Measurements from ENCODE around the gene APPL1. TPM values are rescaled to one million over a fixed set of nuclear protein-coding genes. Genes with fewer than 3 reads are reported as not detected.

The APPL1 gene
- total and polyA plus RNA-seq, 2 donors (not counting 3 experiments of a cell fraction or from before 2014, with no cell fraction given) = 9.2 to 28.8 TPM

- no TSS peak for BruUV-seq (replicated peaks)
- Histone ChIP-seq H4K20me1 (replicated peaks; ENCODE audit: control insufficient read depth, extremely low read depth, insufficient read depth, low read length) (no peaks in the 10 kb centered on the region), H3K27ac (ENCODE audit: insufficient read depth, low read depth, low read length) (no peak overlapping the region), H3K9me1 (replicated peaks; ENCODE audit: control insufficient read depth, extremely low read depth, insufficient read depth, low read length) (no peaks in the 10 kb centered on the region), H3K36me3 (ENCODE audit: control insufficient read depth in 2 of 2, extremely low read depth in 1 of 2, insufficient read depth in 2 of 2, low read length in 2 of 2) (no peaks in the 10 kb centered on the region), H3K27me3 (ENCODE audit: control insufficient read depth in 2 of 2, insufficient read depth in 2 of 2, low read length in 2 of 2) (no peaks in the 10 kb centered on the region), H3K9me3 (replicated peaks; ENCODE audit: control insufficient read depth, insufficient read depth, low read length) (no peaks in the 10 kb centered on the region), H3K4me2 (ENCODE audit: insufficient read depth, low read length) (no peak overlapping the region), H3K4me1 (ENCODE audit: control insufficient read depth, extremely low read depth, insufficient read depth, low read length) (peaks cover 2% of the 10 kb centered on the region), H2AFZ (ENCODE audit: low read depth, low read length) (no peak overlapping the region), H3K9ac (replicated peaks; ENCODE audit: extremely low read depth, insufficient read depth, low read length) (no peak overlapping the region), H3K79me2 (ENCODE audit: control insufficient read depth, insufficient read depth, low read length) (no peaks in the 10 kb centered on the region), H3K4me3 (replicated peaks in 1 of 3; ENCODE audit: insufficient read depth in 1 of 3, low read depth in 1 of 3, low read length in 3 of 3) (no peak overlapping the region)
- POLR2A ChIA-PET = no interaction called here
- CTCF ChIA-PET = interaction anchor here (1.2 to 1.3 kb wide), 2 partner anchors 20 to 108 kb away, joined by 3 read pairs; no protein-coding TSS in a partner anchor
- no peak for TF ChIP-seq POLR2A (IDR thresholded peaks at IDR 0.05; ENCODE audit: low read depth, low read length)
- no peak for TF ChIP-seq FOS (IDR thresholded peaks at IDR 0.05; ENCODE audit: borderline replicate concordance, insufficient read depth, low read length)
- TF ChIP-seq CTCF (IDR thresholded peaks at IDR 0.05; ENCODE audit: extremely low read depth in 1 of 2, insufficient read depth in 1 of 2, low read depth in 1 of 2, low read length in 2 of 2) = no peak
- TF ChIP-seq JUN (IDR thresholded peaks at IDR 0.05; ENCODE audit: borderline replicate concordance, insufficient read depth, insufficient read length, low read depth) = no peak
- no peak for TF ChIP-seq GATA2 (IDR thresholded peaks at IDR 0.05; ENCODE audit: insufficient read depth, insufficient read length, low read depth, low read length)
- no peak for TF ChIP-seq MAX (IDR thresholded peaks at IDR 0.05; ENCODE audit: insufficient read depth, insufficient read length)
- TF ChIP-seq MYC (IDR thresholded peaks at IDR 0.05; ENCODE audit: low read depth, low read length) = no peak
- no peak for TF ChIP-seq POLR2AphosphoS5 (IDR thresholded peaks at IDR 0.05; ENCODE audit: insufficient read depth, low read depth, low read length)
- no peak for TF ChIP-seq EZH2 (IDR thresholded peaks at IDR 0.05; ENCODE audit: borderline replicate concordance, low read depth, low read length, severe bottlenecking)
- no peak for DNase-seq (ENCODE audit: low read depth, low spot score)
- dilution Hi-C loops (cut with MboI; ENCODE audit: extremely low pct_ligation_motif_present, low sequenced_read_pairs) (no loop called here), intact Hi-C loops (cut with micrococcal nuclease) (no loop called here)
- FAIRE-seq = no peak
Measured at GRCh38 chr3:57287205-57287604, 59.7 kb downstream of the APPL1 start.

All from endothelial cell of umbilical vein (primary cell).